IMR-90 (cell line): Measurements from ENCODE around the gene NDUFA5. TPM values are rescaled to one million over a fixed set of nuclear protein-coding genes. Genes with fewer than 3 reads are reported as not detected.

ENCODE experiments used
- polyA plus RNA-seq, 3 experiments: library from polyadenylated mRNA; depleted of rRNA; stranded (reverse); fragments of >200 nt; gene quantifications; 2 replicates each; pipeline ENCODE4 v1.2.3, GENCODE V29; 2012; ENCODE audit warnings: low replicate concordance in 1 of 3
- total RNA-seq: library from RNA; depleted of rRNA; stranded (reverse); fragments of >200 nt; gene quantifications from 2 replicates; pipeline ENCODE4 v1.2.3, GENCODE V29; 2012; rRNA removed

Gene NDUFA5
- total and polyA plus RNA-seq, 2 of the 4 experiments (the other 2 are of a cell fraction), result 2.9 to 12.1 TPM

Other genes with a start within 250 kb of the NDUFA5 start
- 0.18 and 0.28 TPM in 2 replicates for gene IQUB, start 23.2 kb downstream of the NDUFA5 start, total RNA-seq
- gene IQUB, start 23.2 kb downstream of the NDUFA5 start, polyA plus RNA-seq (2012; rRNA removed), result 0.05 and 0.06 TPM in 2 replicates
- gene ASB15, start 44.0 kb upstream of the NDUFA5 start, total RNA-seq, result not detected in 2 replicates
- gene ASB15, start 44.0 kb upstream of the NDUFA5 start, polyA plus RNA-seq (2012; rRNA removed), result not detected in 2 replicates
- gene LMOD2, start 98.0 kb upstream of the NDUFA5 start, total RNA-seq, result not detected in 2 replicates
- not detected in 2 replicates for gene LMOD2, start 98.0 kb upstream of the NDUFA5 start, polyA plus RNA-seq (2012; rRNA removed)
- gene WASL, start 191.2 kb upstream of the NDUFA5 start, total RNA-seq, result 2.3 and 5.3 TPM in 2 replicates
- 7.4 and 7.9 TPM in 2 replicates for gene WASL, start 191.2 kb upstream of the NDUFA5 start, polyA plus RNA-seq (2012; rRNA removed)